Activated T-cell treated with anti-CD3 and anti-CD28 coated beads for 48 hours (primary cell): ENCODE data around the gene PDE4D.

Experiments used
- DNase-seq: peaks from one replicate; pipeline ENCODE4 v3.0.0-alpha.2; 2020; ENCODE audit warnings: low read depth

Gene PDE4D

DNA sequence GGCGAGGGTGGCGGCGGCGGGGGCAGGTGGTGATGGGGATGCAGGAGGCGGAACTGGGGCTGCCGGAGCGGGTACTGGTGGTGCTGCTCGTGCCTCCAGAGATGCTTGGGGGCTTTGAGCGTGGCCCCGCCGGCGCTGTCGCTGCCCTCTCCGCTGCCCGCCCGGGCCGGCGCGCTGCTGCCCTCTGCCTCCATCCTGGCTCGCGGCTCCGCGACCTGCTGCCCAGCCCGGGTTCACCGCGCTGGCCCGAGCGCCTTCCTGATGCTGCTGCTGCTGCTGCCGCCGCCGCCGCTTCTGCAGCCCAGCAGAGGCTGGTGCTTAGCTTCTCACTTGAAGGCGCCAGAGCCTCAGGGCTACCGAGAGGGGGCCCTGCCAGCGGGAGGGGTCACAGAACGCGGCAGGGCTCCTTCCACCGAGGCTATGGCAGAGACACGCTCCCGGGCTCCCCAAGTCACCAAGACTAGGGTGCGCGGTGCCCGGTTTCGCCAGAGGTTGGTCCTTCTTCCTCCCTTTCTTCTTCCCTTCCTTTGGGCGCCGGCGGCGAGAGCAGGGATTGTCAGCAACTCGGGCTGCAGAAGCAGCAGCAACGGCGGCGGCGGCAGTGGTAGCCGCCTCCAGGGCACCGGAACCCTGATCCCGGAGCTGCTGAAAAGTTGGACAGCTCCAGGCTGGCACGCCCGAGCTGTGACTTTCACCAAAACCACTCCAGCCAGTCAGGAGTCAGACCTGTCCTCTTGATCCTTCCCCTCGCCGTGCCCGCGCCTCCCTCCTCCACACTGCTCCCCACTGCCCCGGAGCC, at the start of gene PDE4D:
Gene PDE4D, minus strand, starts transcription at position 298 of the 799 bp plus-strand sequence.
- DNase-seq: peak; percentile 15

DNA sequence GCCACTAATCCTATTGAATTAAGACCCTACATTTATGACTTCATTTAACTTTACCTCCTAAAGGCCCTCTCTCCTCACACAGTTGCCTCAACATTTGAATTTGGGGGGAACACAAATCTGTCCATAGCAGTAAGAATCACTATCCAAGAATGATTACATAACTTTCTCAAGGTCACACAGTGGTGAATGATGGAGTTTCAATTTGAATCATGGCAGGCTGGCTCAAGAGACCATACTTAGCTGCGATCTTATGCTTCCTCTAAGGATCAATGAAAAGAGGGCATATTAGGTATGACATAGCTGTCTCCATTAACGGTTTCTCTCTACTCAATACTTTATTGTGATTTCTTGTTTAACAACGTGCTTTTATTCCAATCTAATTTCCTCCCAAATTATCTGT, 44.1 kb upstream of the PDE4D start:
- no peak for DNase-seq

DNA sequence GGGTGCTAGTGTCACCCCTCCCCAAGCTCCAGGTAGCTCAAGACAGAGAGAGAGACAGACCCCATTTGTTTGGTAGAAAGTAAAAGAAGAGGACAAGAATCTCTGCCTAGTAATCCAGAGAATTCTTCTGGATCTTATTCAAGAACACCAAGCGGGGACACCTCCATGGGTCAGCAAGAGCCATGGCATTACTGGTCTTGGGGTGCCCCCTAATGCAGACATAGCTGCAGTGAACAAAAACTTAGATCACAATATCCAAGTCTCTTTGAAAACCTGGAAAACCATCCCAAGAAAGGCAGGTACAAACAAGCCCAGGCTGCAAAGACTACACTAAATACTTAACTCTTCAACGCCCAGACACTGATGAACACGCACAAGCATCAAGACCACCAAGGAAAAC, 29.9 kb upstream of the PDE4D start:
- DNase-seq: no peak

DNA sequence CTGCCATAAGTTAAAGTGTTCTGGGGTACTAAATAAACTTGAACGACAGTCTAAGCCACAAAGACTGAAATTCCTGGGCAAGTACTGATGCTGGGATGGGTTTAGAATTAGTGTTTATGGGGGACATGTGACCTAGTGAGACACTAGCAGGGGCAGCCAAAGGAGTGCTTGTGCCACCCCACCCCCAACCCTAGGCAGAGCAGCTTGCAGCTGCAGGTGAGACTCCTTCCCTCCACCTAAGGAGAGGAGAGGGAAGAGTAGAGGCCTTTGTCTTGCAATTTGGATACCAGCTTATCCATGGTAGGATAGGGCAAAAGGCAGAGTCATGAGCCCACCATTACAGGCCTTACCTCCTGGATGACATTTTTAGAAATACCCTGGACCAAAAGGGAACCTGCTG, 28.7 kb upstream of the PDE4D start:
- DNase-seq: no peak

DNA sequence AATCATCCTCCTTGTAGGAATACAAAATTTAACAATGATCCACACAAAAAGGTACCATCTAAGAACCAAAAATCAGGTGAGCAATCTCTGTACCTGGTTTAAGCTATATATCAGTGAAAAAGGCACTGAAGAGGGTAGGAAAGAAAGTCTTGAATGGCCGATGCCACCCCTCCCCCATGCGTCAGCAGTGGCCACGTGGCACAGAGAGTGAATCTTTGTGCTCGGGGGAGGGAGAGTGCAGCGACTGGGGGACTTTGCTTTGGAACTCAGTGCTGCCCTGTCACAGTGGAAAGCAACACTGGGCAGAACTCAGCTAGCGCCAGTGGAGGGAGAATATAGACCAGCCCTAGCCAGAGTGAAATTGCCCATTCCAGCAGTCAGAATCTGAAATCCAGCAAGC, 28.3 kb upstream of the PDE4D start:
- DNase-seq: no peak

DNA sequence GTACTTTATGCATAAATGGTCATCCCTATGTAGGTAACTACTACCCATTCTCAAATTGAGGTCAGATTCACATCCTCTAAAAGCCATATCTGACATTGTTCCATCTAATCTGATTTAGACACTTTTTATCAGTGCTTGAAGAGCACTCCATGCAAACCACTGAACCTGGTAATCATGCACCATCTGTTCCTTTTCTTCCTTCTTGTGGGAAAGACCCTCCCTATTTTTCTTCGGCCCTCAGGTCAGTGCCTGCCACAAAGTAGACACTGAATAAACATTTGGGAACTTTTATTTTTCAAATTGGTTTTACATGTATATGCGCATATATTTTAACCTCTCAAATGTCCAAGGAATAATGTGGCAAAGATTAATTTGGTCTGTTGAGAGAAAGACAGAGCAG, 26.0 kb upstream of the PDE4D start:
- no peak for DNase-seq

DNA sequence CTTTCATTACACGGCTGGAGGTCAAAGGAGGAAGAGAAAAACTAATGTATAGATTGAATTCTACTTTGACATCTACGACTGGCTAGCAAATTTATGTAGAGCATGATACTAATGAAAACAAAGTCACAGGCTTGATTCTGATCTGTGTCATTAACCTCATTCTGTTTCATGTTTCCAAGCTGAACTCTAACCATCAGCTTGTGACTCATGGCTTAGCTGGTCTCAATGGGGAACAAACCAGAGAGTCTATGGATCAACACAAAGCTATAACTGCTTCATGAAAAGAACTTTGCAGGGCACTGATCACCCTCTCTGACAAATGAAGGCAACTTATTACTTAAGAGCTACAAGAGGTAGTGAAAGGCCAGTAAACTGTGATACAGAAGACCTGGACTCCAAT, 23.6 kb upstream of the PDE4D start:
- DNase-seq: no peak

DNA sequence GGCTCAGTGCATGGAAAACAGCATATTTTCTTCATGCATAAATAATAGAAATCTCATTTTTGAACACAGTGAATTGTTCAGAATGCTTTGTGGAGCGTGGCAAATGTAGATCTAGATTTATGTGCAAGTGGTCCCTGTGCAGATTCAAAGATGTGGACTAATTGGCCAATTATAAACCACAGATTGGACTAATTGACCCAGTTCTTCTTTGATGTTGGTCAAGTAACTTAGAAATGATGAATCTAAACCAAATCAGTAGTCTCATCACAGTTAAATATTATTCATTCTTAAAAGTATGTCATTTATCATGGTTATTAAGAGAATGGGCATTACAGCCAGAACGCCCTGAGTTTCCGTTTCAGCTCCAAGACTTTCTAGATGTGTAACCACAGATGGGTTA, 11.7 kb upstream of the PDE4D start:
- no peak for DNase-seq

DNA sequence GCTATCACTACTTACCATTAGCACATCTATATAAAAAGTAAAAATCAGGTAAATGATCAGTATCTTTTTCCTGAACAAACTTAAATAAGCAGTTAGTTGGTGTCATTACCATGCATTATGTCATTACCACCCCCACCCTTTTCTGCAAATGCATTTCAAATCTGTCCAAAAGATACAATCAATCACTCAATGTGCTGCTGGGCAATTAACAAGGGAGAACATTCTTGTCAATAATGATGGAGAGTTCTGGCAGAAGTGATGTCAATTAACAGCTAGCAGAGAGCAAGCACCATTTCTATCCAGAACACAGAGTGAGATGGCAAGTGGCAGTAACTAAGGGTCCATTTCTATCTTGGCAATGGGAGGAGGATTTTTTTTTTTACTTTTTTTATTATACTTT, 3.5 kb upstream of the PDE4D start:
- DNase-seq: no peak

DNA sequence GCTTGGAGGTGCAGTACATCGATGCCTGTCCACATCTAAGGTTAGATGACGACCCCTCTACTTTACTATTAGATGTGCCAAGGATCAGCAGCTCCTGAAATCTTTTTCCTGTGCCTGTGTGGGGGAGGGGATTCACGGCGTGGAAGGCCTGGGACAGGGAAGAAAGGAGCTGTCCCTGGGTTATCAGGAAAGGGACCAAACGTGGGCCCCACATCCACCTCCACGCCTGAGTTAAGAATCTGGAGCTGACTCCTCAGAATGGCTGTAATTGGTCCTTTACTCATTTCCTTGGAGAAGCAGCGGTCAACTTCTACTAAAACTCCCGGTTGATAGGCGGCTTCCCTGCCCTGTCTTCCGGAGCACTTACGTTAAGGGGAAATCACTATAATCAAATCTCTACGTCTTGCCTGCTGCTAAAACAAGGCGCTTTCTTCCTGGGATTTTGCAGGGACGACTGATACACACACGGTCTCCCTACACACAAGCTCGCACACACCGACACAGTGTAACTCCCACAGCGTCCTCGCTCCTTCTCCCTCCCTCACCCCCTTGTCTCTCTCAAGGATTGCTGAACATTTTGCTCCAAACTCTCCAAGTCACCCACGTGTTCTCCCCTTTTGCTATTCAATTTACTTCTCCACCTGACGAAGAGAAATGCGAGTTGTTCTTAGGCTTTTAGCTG, 1.4 kb downstream of the PDE4D start:
- no peak for DNase-seq

DNA sequence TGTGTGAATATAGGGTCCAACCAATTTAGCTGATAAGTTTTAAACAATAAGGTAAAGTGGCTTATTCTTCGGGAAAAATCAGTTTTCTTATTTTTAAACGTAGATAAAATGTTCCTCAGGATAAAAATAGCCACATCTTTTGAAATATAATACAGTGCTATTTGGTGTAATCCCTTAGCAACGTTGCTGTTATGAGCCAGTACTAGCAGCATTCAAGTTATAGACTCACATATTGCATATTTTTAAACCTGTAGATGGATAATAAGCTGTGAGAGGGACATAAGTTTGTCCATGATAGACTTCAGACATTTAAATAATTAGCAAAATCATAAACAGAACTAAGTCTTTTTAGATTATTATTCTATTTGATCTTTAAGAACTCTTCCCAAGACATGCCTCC, 6.3 kb downstream of the PDE4D start:
- no peak for DNase-seq

DNA sequence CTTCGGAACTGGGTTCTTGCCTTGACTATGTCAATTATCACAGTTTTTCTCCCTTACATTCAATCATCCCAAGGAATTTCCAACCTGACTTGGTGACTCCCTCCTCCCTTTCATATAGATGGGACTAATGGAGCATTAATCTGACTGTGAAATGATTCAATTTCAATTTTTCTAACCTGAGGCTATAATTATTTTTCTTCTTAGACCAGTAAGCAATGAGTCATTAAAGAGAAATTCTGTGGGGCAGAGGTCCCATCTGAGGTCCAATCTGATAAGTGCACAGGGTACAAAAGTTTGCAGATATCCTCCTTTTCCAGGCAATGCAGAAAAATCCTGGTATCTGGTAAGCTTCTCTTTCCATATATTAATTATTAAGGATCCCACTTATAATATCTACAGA, 18.9 kb downstream of the PDE4D start:
- no peak for DNase-seq

DNA sequence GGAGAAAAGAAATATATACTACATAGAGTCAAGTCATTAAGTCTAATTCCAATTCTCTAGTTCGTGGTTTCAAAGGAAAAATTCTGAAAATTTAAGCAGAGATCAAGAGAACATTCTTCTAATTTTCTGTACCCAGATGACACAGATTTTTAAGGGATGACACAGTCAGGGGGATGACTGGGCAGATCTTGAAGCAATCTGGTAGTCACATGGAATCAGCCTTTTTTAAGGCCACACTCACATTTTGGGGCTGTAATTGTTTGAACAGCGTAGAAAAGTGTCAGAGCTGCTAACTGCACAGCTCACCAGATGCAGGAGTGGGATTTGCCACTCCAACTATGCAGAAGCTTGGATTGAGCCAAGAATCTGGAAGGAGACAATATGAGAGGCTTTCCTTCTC, 20.4 kb downstream of the PDE4D start:
- no peak for DNase-seq

DNA sequence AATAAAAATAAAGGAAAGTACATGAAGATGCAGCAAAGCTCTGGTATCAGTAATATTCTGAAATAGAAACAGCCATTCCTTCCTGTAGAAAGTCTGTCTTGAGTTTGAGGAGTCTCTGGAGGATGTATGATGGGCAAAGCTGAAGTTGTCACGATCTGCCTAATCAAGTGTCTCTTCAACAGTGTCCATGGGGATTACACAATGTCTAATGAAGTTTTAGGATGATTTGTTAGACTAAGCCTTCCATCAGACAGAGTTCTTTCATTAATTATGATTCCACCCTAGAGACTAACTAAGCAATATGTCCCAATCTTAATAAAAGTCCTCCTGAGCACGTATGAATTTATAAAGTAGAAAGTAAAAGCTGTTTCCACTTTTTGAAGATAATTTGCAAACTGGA, 26.9 kb downstream of the PDE4D start:
- DNase-seq: no peak

DNA sequence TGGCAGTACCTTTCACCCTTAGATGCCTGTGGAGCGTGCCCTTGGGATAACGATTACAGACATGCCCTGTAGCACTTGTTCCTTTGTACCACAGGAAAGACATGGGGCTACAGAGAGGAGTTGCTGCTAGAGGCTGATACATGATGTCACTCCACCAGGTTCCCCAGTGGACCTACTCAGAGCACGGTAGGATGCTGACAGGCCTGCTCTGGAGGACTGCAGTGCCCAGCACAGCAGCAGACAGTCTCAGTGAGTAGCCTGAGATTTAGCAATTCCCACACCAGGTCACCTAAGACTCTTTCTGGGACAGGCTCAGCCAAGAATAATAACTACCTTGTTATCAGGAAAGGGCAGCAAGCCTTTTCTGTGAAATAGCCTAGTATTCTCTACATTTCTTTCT, 28.8 kb downstream of the PDE4D start:
- no peak for DNase-seq

DNA sequence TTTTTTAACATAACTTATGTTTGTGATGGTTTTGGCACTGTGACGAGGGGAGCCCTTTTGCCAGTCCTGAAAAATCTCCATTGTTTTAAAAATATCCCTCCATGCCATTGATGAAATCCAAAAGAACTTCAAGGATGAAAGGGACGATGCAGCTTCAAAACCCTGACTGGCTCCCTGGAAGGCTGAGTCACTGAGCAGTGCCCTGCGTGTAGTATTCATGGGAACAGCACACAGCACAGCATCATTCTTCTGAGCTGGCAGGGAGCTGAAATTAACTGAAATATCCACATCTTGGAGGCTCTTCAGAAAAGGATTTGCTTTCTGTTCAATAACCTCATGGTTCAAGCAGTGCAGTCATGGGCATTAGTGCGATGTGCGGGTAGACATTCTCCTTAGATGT, 29.7 kb downstream of the PDE4D start:
- no peak for DNase-seq

DNA sequence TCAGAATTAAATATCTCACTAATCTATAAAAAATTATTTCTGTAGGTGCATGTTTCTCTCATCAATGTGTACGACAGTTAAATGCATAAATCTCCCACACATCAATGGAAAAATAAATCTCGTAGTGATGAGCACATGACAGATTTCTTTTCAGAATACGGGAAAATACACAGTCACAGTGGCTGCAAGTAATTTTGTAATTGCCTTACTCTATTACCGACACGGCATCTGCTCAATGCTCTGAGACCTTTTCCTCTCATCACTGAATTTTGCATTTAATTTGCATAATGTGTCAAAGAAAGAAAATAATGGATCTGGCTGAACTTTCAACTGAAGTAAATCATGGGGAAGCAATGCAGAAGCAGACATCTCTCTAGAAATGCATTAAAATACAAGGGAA, 37.2 kb downstream of the PDE4D start:
- DNase-seq: no peak

DNA sequence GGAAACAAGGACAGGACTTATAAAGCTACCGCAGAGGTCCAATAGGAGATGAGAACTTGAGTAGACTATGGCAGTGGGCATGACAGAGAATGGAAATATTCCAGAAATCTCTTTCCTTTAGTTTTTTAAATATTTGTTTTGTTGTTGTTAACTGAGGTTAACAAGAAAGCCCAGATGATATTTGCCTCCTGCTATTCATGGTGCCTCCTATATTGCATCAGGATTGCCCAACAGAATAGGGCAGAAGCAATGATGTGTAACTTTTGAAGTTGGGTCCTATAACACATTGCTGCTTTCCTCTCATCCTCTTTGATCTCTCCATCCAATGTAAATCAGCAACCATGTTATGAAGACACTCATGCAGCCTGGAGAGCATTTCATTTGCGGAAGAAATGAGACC, 42.8 kb downstream of the PDE4D start:
- DNase-seq: no peak

DNA sequence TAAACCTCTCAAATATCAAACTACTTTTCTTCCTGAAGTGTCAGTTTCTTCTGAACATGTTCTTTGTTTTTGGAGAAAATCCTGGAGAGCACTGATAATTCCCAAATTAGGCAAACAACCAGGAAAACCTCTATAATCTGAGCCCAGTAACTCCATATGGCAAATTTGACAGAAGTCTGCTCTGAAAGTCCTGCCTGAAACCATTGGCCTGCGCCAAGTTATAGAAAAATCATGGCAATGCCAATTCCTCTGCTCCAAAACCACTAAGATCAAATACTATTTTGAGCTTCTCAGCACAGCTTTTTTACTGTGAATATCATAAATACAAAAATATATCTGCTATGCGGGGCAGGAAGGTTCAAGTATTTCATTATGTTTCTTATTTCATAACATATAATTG, 45.9 kb downstream of the PDE4D start:
- no peak for DNase-seq

DNA sequence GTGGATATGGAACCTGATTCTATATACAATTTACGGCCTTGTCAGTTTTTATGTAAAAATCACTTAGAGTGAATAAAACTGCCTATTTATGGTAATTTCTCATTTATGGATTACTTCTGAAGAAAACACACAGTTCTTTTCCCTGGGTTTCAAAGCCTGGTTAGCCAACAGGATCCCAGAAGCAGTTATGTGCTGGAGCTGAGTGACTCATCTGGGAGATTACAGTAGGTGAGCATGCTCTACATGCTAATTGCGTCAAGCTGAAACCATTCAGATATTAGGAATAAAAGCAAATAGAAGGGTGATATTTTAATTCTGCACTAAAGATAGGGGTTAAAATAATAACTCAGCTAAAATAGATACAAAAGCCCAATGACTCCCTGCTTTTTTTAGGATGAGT, 47.8 kb downstream of the PDE4D start:
- no peak for DNase-seq

DNA sequence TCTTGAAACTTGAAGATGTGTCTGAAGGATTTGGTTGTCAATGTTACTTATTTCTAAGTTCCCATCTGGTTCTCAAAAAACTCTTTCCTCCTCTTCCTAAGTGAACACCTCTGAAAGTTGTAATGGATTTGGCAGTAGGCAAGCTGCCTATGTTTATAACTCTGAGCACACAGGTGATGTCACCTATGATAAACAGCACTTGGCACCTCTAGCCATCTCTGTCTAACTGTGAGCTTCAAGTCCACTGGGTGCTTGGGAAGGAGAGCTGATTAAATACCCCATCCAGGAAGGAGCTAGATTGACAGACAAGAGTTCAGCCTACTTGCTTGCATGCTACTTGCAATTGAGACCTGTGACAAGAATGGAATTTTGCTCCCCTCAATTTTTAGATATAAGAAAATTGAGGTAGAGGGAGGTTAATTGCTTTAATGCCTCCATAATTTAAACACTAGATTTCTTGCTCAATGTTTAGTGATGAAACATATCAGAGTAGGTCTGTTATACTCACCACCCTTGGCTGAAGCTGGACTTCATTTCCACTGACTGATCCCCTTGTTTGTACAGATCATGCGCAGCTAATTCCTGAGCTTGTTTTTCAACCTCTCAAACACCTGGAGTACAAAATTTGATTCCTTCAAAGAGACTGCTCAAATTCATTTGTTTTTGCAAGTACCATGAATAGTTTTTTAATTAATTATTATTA, 49.9 kb downstream of the PDE4D start:
- no peak for DNase-seq

DNA sequence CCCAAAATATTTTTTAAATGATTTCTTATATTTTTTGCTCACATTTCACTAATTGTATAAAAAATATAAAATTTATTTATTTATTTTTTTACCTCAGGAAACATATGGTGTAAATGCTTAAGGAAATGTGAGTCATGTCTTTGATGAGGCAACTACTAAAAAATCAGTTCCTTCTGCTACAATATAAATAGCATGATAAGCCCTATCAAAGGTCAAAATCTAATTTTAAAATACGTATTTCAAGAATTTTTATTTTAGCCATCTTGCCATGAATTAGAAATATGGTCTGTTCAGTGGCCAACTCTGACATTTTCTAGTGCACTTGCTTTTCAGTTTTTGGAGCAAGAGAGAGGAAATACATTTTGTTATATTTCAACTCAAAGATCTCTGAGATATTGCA, 50.5 kb downstream of the PDE4D start:
- DNase-seq: no peak

DNA sequence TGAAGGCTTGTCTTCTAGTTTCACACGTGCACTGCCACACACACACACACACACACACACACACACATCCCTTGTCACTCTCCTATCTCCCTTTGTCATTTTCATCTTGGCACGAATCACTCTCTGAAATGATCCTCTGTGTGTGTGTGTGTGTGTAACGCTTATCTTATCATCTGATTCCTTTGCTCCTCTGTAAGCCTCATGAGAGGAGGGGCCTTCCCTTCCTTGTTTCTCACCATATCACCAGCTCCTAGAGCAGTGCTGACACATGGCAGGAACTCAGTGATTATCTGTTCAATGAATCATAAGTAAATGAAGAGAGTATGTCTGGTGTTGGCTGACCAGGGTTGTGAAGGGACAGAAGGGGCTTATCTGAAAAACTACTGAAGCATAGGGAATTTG, 53.3 kb downstream of the PDE4D start:
- DNase-seq: no peak
